HG02623 (cell line): ENCODE measurements around the gene BPIFB2.

Experiments
- ATAC-seq: cut with Tn5 transposase; IDR thresholded peaks from one replicate; pipeline ENCODE4 v1.9.1; 2021; ENCODE audit warnings: moderate library complexity; ENCODE audit not compliant: unreplicated experiment

BPIFB2 gene

DNA sequence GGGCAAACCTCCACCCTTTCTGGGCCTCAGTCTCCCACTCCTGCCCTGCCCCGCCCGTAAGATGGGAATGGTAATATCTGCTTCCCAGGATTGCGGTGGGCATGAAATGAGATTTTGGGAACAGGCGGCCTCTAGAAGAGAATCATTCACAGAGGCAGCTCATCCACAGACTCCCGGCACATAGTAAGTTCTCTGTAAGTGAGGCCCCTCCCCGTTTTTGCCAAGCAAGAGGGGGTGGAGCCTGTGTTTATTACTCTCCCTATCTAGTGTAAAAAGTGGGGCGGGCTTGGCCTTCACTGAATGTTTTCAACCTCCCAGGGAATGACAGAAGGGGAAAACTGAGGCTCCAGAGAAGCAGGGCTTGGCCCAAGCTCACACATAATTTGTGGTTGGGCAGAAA lies 23.3 kb upstream of the BPIFB2 start:
- ATAC-seq: no peak

DNA sequence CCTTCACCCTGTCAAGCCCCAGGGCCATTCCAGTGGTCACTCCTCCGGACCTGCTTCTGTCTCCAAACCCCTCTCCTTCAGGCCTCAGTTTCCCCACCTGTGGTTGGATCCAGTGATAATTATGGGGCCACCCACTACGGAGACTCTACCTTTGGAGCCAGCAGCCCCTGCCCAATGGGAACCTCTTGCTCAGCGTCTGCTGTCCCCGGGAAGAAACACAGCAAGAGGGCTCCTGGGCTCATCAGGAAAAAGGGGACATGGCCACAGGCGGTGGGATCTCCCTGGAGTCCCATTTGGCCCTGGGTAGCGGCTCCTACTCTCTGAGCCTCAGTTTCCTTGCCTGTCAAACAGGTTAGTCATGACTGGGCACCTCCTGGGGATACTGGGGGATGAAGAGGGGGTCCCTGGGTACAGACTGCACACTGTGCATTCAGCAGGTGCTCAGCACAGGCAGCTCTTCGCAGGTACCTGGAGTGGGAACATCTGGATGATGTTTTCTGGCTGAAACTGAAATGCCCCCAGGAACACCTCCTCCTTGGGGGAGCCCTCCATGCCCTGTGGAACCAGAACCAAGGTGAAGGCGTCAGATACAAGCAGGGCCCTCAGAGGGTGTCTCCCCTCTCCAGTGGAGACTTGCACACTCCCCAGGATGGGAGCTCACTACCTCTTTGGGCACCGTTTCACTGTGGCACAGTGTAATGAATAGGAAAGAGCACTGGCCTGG lies 22.7 kb upstream of the BPIFB2 start:
- ATAC-seq: no peak

DNA sequence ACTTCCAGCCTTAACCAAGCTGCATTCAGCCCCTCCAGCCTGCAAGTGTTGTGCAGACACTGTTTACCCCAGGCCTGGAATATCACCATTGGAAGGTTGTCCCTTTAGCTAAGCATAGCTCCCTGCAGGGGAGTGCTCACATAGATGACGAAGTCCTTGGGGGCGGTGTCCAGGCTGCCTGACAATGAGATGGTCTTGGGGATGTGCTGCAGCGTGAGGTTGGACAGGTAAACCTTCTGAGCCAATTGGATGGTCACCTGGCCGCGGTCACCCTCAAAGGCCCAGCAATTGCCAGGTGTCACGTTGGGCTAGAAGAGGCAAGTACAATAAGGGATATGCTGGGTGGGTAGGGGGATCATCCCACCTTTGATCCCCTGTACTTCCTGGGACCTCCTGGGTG lies 21.9 kb upstream of the BPIFB2 start:
- ATAC-seq: no peak

DNA sequence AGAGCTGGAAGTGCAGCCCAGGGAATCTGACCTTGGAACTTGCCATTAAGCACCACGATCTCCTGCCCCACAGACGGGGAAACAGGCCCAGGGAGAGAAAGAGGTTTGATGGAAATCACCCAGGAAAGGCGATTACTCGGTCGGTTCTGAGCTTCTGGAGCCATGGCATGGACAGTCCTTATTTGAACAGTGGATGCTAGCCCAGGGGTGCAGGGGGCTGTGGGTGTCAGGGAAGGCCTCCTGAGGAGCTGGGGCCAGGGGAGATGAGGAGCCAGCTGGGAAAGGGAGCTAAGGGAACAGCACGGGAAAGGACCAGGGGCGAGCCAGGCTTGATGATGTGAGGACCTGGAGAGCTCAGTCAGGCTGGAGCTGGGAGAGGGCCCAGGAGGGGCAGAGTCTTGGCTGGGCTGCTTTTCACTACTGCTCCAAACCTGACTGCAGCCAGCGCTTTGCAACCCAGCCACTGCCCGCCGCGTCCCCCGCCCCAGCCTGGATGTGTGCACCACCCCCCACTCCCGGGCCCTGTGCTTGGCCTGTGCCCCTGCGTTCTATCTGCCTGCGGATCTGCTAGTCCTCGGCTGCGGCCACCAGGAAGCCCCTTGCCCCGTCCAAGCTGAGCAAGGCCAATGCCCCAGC lies 21.1 kb upstream of the BPIFB2 start:
- ATAC-seq: no peak

DNA sequence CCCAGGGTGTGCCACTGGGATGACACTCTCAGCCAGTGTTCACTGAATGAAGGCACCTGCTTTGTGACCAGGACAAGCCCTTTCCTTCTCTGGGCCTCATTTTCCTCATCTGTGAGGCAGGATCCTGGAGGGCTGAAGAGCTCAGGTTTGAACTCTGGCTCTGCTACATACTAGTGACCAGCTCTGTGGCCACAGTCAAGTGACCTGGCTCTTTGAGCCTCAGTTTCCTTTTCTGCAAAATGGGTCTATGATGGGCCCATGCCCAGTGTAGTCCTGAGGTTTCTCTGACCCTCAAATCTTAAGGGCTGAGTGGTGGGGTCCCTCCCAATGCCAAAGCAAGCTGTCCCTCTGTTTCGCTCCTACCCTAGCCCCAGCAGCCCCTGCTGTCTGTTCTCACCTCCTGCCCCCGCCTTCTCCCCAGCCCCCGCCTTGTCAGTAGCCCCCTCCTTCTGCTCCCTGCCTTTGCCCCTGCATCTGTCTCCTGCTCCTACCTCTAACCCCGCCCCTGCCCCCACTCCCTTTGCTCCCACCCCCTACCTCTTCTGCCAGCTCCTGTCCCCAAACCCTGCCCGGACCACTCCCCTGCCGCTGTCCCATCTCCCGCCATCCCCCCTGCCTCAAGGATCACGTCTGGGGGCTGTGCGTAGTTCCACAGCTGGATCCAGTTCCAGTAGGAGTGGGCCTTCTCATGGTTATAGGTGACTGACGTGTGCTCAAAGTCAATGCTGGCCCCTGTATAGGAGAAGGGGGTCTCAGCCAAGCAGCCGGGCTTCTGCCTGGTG lies 20.3 kb upstream of the BPIFB2 start:
- no peak for ATAC-seq

DNA sequence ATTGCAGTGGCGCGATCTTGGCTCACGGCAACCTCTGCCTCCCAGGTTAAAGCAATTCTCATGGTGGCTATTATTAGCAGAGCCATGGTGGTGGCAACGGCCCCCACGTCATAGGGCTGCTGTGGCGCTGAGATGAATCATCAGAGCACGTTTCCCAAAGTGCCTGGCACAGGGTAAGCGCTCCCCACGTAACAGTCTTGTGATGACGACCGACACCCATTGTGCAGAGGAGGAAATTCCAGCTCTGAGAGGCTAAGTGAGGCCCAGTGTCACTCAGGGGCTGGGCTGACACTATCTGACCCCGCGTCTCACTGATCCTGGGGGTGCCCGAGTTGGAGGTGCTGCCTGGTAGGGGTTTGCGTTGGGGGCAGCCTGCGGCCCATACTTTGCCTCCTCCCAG lies 19.5 kb upstream of the BPIFB2 start:
- ATAC-seq: no peak

DNA sequence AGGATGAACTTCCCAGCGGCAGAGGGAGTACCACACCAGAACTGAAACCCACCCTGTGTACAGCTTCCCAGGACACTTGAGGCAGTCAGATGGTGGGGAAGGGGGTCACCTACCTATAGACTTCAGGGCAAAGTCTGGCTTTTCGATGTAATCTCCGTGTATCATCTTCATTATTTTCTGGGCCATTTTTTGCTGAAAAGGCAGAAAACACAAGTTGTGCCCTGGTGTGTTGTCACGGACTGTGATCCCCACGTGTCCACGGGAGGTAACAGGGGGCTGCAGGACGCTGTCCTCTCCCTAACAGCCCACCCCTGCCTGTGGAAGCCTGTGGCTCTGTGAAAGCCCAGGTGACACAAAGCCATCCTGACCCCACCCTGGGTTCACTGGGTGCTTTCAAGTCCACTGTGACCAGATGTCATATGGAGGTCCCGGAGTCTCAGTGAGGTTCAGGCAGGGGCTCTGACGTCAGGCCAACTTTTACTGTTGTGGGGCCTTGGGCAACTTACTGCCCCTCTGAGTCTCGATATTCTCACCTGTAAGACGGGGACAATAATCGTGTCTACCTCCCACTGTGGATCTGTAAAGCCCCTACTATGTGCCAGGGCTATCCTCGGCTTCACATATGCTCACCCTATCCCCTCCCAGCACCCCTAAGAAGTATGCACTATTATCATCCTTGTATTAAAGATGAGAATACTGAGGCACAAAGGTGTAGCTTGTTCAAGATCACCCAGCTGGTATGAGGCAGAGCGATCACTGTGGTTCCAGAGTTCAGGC lies 17.8 kb upstream of the BPIFB2 start:
- no peak for ATAC-seq

DNA sequence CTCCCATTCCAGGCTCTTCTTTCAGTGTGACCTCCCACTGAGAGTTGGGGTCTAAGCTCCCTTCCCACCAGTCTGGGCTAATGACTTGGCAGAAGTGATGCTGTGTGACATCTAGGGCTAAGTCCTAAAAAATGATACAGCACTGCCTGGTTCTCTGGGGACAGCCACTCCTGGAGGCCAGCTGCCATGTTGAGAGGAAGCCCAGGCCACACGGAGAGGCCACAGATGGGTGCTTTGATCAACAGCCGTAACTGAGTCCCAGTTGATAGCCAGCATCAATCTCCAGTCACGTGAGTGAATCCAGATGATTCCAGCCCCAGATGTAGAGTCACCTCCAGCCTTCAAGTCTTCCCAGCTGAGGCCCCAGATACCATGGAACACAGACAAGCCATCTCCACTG lies 17.1 kb upstream of the BPIFB2 start:
- ATAC-seq: no peak

DNA sequence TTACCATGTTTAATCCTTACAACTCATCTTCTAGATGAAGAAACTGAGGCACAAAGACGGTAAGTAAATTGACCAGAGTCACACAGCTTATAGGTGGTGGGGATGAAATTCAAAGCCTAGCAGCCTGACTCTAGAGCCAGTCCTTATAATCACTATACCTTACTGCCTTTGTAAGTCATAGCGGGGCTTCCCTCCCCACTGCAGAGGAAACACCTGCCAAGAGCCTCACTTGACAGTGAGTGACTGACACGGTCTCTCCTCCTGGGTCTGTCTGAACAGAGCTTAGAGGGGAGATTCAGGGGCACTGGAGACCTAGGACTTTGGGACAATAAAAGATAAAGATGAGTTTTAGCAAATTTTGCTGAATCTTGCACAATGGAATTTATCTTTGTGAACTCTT lies 16.1 kb upstream of the BPIFB2 start:
- no peak for ATAC-seq

DNA sequence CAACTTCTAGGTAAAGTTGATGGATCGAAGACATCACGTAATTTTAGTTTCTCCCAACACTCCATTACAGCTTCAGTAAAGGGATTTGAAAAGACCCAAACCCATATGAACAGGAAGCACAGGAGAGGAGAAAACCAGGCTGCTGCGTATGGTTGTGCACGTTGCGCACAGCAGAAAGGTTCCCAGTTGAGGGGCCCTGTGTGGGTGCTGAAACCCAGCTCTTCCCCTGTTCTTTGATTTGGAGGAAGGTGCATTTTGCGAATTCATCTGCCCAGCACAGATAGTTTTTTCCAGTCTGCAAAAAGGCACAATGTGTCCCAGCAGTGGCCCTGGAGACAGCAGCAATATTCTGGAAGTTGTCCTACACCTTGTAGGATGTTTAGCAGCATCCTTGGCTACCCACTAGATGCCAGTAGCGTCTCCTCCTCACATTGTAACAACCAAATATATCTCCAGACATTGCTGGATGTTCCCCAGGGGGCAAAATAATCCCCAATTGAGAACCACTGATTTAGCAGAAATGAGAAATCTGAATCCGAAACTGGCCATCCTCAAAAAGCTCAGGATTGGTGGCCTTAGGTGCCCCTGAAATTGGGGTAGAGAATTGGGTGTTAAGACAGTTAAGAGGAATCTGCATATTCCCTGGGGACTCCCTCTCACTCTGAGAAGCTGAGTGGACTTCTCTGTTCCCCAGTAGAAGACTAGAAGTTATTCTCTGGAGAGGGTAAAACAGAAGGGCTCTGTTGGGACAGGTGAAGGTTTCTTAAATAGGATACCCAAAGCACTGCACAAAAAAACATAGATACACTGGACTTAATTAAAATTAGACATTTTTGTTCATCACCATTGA lies 15.5 kb upstream of the BPIFB2 start:
- no peak for ATAC-seq

DNA sequence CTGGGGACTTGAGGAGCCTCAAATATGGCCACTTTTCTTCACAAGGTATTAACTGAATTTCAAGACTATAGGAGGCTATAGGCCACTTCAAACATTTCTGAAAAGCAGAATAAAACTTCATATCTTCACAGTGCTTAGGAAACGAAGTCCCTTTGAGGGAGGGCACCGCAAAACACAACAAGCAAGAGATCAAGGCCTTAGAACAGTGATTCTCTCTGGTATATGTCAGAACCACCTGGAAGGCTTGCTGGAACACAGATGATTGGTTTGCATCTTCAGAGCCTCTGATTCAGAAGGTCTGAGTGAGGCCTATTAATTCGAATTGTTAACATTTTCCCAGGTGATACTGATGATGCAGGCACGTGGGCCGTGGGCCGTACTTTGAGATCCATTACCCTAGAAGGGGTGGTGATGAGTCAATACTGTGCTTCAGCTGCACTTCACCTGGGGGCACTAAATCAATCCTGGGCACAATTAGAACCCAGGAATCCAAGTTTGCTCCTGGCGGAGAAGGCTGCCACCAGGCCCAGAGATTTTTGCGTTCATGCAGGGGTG lies 13.9 kb upstream of the BPIFB2 start:
- no peak for ATAC-seq

DNA sequence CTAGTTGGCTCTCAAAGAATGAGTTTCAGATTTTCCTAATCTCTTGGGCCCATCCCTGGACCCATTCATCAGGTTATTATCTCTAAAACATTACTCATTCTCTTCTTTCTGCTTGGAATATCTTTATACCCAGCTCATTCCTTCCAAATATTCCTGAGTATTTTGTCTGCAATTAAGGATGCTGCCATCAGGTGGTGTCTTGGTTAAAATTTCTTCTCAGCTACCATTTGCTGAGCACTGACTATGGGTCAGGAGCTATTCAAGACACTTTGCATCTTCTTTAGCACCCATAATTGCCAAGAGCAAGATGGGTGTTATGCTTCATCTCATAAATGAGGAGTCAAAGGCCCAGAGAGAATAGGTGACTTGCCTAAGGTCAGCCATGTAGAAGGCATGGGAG lies 11.7 kb upstream of the BPIFB2 start:
- ATAC-seq: no peak

DNA sequence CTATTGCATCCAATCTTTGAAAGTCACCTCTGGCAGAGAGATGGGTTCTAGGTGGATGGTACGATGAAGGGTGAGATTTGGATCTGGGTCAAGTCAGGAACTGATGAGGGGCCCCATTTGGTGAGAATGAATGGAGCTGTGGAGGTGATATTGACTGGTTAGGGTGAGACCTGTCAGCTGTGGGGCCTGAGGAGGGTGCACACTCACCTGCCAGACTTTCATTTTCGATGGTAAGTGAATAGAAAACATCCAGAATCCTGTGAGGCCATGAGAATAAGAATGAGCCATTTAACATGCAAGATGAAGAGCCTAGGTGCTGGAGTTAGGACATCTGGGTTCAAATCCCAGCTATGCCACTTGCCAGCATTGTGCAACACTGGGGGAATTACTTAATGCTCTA lies 10.1 kb upstream of the BPIFB2 start:
- no peak for ATAC-seq

DNA sequence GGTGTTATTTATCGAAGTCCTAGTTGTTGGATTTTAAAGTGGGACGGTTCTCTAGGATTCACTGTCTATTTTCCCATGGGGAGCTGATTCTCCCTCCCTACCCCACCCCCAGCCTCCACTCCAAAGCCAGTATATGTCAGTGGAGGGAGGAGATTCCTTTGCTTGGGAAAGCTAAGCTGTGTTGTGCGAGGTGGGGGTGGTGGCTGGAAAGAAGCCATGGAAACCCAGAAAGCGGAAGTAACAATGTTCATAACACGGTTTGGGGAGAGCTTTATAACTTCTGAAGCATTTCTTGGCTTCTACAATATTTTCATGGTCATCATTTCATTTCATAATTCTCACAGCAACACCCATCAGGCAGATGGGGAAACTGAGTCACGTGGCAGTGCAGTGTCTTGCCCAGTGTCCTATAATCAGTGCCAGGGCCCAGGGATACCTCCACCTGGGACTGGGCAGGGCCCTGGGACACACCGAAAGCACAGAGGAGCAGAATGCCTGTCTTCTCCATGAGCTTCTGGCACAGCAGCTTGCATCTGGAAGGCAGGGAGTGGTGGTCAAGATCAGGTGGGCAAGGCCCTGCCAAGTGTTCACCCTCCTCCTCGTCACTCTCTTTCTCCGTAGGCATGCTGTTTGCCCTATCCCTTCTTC lies 7.8 kb upstream of the BPIFB2 start:
- ATAC-seq: no peak

DNA sequence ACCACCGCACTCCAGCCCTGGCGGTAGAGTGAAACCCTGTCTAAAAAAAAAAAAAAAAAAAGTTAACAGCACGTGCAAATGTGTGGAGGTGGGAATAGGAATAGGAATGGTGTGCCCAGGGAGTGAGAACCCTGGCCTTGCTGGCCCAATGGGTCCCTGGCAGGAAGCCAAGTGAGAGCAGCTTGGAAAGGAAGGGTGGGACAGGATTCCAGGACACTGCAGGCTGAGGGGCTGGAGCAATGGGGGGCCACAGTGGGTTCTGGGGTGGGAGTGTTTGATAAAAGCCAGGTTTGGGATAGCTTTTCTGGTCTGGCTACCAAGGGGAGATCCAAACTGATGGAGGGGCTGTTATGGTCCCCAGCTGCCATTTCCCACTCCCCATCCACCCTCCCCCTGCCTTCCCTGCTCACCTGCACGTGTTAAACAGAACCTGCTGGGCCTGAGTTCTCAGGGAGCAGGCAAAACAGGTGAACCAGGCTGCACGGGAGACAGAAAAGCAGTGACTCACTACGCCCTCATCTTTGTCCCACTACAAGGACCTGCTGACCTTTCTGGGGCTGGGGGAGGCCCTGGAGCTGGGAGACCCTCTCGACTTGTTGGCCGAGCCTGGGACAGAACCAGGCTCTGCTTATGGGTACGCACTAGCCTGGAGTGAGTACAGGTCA lies 6.6 kb upstream of the BPIFB2 start:
- no peak for ATAC-seq

DNA sequence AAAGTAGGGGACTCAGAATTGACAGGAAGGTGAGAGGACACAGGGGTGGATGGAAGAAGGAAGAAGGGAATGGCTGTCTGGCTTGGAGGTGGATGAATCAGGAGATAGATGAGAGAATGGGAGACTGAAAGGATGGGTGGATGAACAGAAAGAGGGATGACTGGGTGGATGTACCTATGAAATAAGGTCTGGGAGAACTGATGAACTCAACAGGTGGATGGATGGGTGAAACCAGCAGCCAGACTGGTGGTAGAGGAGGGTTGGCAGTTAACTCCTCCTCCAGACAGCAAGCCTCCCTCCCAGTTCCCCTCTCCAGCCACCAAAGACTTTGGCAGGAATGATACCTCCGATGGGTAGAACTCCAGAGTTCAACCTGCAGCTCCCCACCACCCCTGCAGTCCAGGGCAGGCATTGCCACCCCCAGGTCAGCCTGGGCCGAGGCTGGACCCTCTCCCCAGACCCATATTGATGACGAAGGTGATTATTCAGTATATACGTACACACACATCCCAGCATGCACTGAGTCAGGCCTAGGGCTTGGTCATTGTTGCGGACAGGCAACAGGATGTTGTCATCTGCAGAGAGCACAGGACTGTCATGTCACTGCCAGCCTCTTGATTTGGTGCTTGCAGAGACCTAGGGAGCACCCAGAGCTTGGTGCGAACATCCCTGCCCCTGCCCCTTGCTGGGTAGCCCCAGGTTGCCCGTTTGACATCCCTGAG lies 5.3 kb upstream of the BPIFB2 start:
- ATAC-seq: no peak

DNA sequence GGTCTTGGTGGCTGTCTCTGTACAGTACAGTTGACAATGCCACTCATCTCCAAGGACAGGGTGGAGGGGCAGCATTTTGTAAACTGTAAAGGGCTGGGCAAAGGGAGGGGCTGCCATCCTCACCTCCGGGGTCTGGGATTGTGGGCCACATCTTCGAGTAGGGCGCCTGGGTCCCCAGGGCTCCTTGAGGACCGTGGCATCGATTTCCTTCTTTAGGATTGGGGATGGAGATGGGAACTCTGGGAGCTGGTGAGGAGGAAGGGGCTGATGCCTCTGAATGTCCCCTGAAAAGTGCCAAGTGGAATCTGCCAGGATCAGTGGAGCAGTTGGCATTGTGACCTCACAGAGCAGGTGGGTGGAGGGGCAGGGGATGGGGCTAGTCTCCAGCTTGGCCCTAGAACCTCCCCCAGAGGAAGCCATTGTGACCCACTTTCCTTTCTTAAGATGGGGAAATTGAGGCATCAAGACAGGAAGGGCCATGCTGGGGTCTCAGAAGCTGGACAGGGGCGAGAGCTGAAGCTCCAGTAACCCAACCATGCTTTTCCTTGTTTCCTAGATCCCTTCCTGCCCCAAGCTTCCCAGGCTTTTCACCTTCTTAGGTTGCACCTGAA lies 3.3 kb upstream of the BPIFB2 start, which contains the start of gene SUN5:
TSS of gene SUN5 (minus strand) at position 293 of the 611 bp plus-strand sequence. CDS start at position 200, 93 bp downstream.
- ATAC-seq: no peak

DNA sequence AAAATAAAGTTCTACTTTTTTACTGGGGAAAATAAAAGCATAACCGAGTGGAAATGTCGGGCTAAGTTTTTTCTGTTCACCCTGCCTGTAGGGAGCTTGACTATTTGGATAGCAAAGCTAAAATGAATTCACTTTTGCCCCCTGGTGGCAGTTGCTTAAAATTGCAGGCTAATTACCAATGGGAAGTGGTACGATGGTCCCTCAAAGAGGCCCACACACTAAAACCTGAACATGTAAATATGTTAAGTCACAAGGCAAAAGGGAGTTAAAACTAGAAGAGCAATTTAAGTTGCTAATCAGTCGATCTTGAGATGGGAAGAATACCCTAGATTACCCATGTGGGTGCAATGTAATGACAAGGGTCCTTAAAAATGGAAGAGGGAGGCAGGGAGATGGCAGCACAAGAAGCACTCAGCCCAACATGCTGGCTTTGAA lies 2.4 kb upstream of the BPIFB2 start:
- ATAC-seq: no peak
